BLaER1 (cell line): ENCODE data around the gene TTYH3.
A peak's percentile ranks its signal among the peaks of the same experiment; 100 is the strongest.

Experiments
- H3K27ac ChIP-seq: shearing (Covaris generic); formaldehyde crosslinking; 2 replicates; pipeline ENCODE4 v1.8.1; 2022
- H3K27me3 ChIP-seq: shearing (Covaris generic); formaldehyde crosslinking; 2 replicates; pipeline ENCODE4 v1.8.1; 2022
- H3K36me3 ChIP-seq: shearing (Covaris generic); formaldehyde crosslinking; 2 replicates; pipeline ENCODE4 v1.8.1; 2022
- H3K4me1 ChIP-seq: shearing (Covaris generic); formaldehyde crosslinking; 2 replicates; pipeline ENCODE4 v1.8.1; 2022
- H3K4me2 ChIP-seq: shearing (Covaris generic); formaldehyde crosslinking; 2 replicates; pipeline ENCODE4 v1.8.1; 2022
- H3K4me3 ChIP-seq: shearing (Covaris generic); formaldehyde crosslinking; 2 replicates; pipeline ENCODE4 v1.8.1; 2022
- H3K9ac ChIP-seq: shearing (Covaris generic); formaldehyde crosslinking; 2 replicates; pipeline ENCODE4 v1.8.1; 2022
- H3K9me3 ChIP-seq: shearing (Covaris generic); formaldehyde crosslinking; 2 replicates; pipeline ENCODE4 v1.8.1; 2022
- H4K20me1 ChIP-seq: shearing (Covaris generic); formaldehyde crosslinking; 2 replicates; pipeline ENCODE4 v1.8.1; 2022
- Cebpa-rat ChIP-seq: shearing (Covaris generic); IDR thresholded peaks from 2 replicates; pipeline ENCODE4 v1.8.1; 2022

Gene TTYH3

GRCh38 chr7:2646680-2647571 is 15.1 kb downstream of the TTYH3 start:
- peak overlapping the region; percentile 97 for H3K4me2 ChIP-seq
- H3K27me3 ChIP-seq: no peaks in the 10 kb centered on the region
- peak overlapping the region; percentile 34; the same call in 1 of the 2 replicates for H3K9ac ChIP-seq
- no peak overlapping the region for H3K4me3 ChIP-seq
- H4K20me1 ChIP-seq: peaks cover 100% of the 10 kb centered on the region
- no peak for TF ChIP-seq Cebpa-rat
- H3K4me1 ChIP-seq: peaks cover 96% of the 10 kb centered on the region
- no peaks in the 10 kb centered on the region for H3K9me3 ChIP-seq
- peaks cover 64% of the 10 kb centered on the region for H3K36me3 ChIP-seq
- peak overlapping the region; percentile 58; the same call in 1 of the 2 replicates for H3K27ac ChIP-seq

- Histone ChIP-seq H3K9me3 (no peaks in the 10 kb centered on the region), H3K27me3 (no peaks in the 10 kb centered on the region), H3K9ac (no peak overlapping the region), H3K4me2 (peak overlapping the region; percentile 21), H3K4me1 (peaks cover 96% of the 10 kb centered on the region), H3K36me3 (peaks cover 72% of the 10 kb centered on the region), H4K20me1 (peaks cover 100% of the 10 kb centered on the region), H3K27ac (peak overlapping the region; percentile 37; the same call in 1 of the 2 replicates), H3K4me3 (no peak overlapping the region)
- no peak for TF ChIP-seq Cebpa-rat
Measured at GRCh38 chr7:2647594-2648172, 15.9 kb downstream of the TTYH3 start.

- H4K20me1 ChIP-seq: peaks cover 92% of the 10 kb centered on the region
- peak overlapping the region; percentile 44 for H3K27ac ChIP-seq
- H3K9me3 ChIP-seq: no peaks in the 10 kb centered on the region
- peaks cover 88% of the 10 kb centered on the region for H3K4me1 ChIP-seq
- H3K4me3 ChIP-seq: no peak overlapping the region
- no peak overlapping the region; the same call in 1 of the 2 replicates for H3K4me2 ChIP-seq
- TF ChIP-seq Cebpa-rat: no peak
- no peak overlapping the region for H3K9ac ChIP-seq
- H3K27me3 ChIP-seq: no peaks in the 10 kb centered on the region
- peaks cover 80% of the 10 kb centered on the region for H3K36me3 ChIP-seq
Measured at GRCh38 chr7:2649139-2649838, 17.5 kb downstream of the TTYH3 start.

GRCh38 chr7:2649991-2650390 is 18.2 kb downstream of the TTYH3 start:
- Histone ChIP-seq H3K36me3 (peaks cover 87% of the 10 kb centered on the region), H3K27ac (peak overlapping the region; percentile 44), H3K4me2 (no peak overlapping the region; the same call in 1 of the 2 replicates), H3K9me3 (no peaks in the 10 kb centered on the region), H4K20me1 (peaks cover 88% of the 10 kb centered on the region), H3K4me3 (no peak overlapping the region), H3K4me1 (peaks cover 81% of the 10 kb centered on the region), H3K9ac (no peak overlapping the region), H3K27me3 (no peaks in the 10 kb centered on the region)
- TF ChIP-seq Cebpa-rat: no peak

GRCh38 chr7:2650451-2650850 is 18.7 kb downstream of the TTYH3 start:
- peaks cover 76% of the 10 kb centered on the region for H3K4me1 ChIP-seq
- no peak overlapping the region for H3K9ac ChIP-seq
- no peak overlapping the region for H3K4me3 ChIP-seq
- peaks cover 88% of the 10 kb centered on the region for H4K20me1 ChIP-seq
- 0 out of 2 replicates have a peak overlapping the region, but pooled peaks have one; percentile 6 for H3K27ac ChIP-seq
- peaks cover 91% of the 10 kb centered on the region for H3K36me3 ChIP-seq
- no peak overlapping the region for H3K4me2 ChIP-seq
- H3K27me3 ChIP-seq: no peaks in the 10 kb centered on the region
- TF ChIP-seq Cebpa-rat: no peak
- H3K9me3 ChIP-seq: no peaks in the 10 kb centered on the region

- Histone ChIP-seq H3K4me3 (no peak overlapping the region), H3K27me3 (no peaks in the 10 kb centered on the region), H3K27ac (no peak overlapping the region), H3K9me3 (no peaks in the 10 kb centered on the region), H3K9ac (no peak overlapping the region), H3K4me1 (peaks cover 67% of the 10 kb centered on the region), H4K20me1 (peaks cover 88% of the 10 kb centered on the region), H3K4me2 (peak overlapping the region; percentile 64), H3K36me3 (peaks cover 98% of the 10 kb centered on the region)
- TF ChIP-seq Cebpa-rat: no peak
Measured at GRCh38 chr7:2651336-2651735, 19.6 kb downstream of the TTYH3 start.

- Histone ChIP-seq H3K4me3 (no peak overlapping the region), H3K36me3 (peaks cover 99% of the 10 kb centered on the region), H3K9me3 (no peaks in the 10 kb centered on the region), H4K20me1 (peaks cover 88% of the 10 kb centered on the region), H3K4me1 (peaks cover 61% of the 10 kb centered on the region), H3K4me2 (peak overlapping the region; percentile 64), H3K9ac (peak overlapping the region; percentile 51), H3K27me3 (no peaks in the 10 kb centered on the region), H3K27ac (peak overlapping the region; percentile 50)
- TF ChIP-seq Cebpa-rat: no peak
Measured at GRCh38 chr7:2651847-2652735, 20.3 kb downstream of the TTYH3 start.

- no peaks in the 10 kb centered on the region for H3K27me3 ChIP-seq
- no peak overlapping the region for H3K4me3 ChIP-seq
- peak overlapping the region; percentile 50 for H3K27ac ChIP-seq
- peak overlapping the region; percentile 64 for H3K4me2 ChIP-seq
- peaks cover 99% of the 10 kb centered on the region for H3K36me3 ChIP-seq
- no peaks in the 10 kb centered on the region for H3K9me3 ChIP-seq
- peaks cover 57% of the 10 kb centered on the region for H3K4me1 ChIP-seq
- H3K9ac ChIP-seq: peak overlapping the region; percentile 51; the same call in 1 of the 2 replicates
- H4K20me1 ChIP-seq: peaks cover 88% of the 10 kb centered on the region
- TF ChIP-seq Cebpa-rat: no peak
Measured at GRCh38 chr7:2652736-2653060, 20.9 kb downstream of the TTYH3 start.

GRCh38 chr7:2654059-2654458 is 22.3 kb downstream of the TTYH3 start:
- H3K4me1 ChIP-seq: peaks cover 61% of the 10 kb centered on the region
- no peak overlapping the region for H3K27ac ChIP-seq
- peaks cover 88% of the 10 kb centered on the region for H4K20me1 ChIP-seq
- H3K9ac ChIP-seq: no peak overlapping the region
- no peaks in the 10 kb centered on the region for H3K9me3 ChIP-seq
- no peak overlapping the region for H3K4me3 ChIP-seq
- H3K4me2 ChIP-seq: no peak overlapping the region
- no peak for TF ChIP-seq Cebpa-rat
- peaks cover 99% of the 10 kb centered on the region for H3K36me3 ChIP-seq
- H3K27me3 ChIP-seq: no peaks in the 10 kb centered on the region
